Mesendoderm (in vitro differentiated cells): Measurements from ENCODE around the gene COL4A5.

ENCODE experiments used
- DNase-seq: peaks from one replicate; pipeline ENCODE4 v3.0.0; 2013
- H2AK5ac ChIP-seq: 2 replicates; pipeline ENCODE4 v1.6.1; 2013; ENCODE audit warnings: low read length, inconsistent platforms
- H2BK120ac ChIP-seq: 2 replicates; pipeline ENCODE4 v1.6.1; 2013; ENCODE audit warnings: low read depth, mild to moderate bottlenecking, low read length, moderate library complexity, mixed read lengths
- H2BK15ac ChIP-seq: replicated peaks from 2 replicates; pipeline ENCODE4 v1.6.1; 2013; ENCODE audit warnings: low read depth, mild to moderate bottlenecking, moderate library complexity
- H2BK5ac ChIP-seq: 2 replicates; pipeline ENCODE4 v1.6.1; 2013; ENCODE audit warnings: low read length, inconsistent platforms
- H3K18ac ChIP-seq: 2 replicates; pipeline ENCODE4 v1.6.1; 2013; ENCODE audit warnings: mild to moderate bottlenecking, low read length, mixed read lengths
- H3K23ac ChIP-seq: one replicate; pipeline ENCODE4 v1.6.1; 2013; ENCODE audit warnings: low read length
- H3K27ac ChIP-seq: 2 replicates; pipeline ENCODE4 v1.5.1; 2013; ENCODE audit warnings: low read depth, mild to moderate bottlenecking, inconsistent platforms, low read length, moderate library complexity
- H3K27me3 ChIP-seq: 2 replicates; pipeline ENCODE4 v1.6.1; 2013; ENCODE audit warnings: low read length, control low read depth, mild to moderate bottlenecking, inconsistent platforms; ENCODE audit not compliant: insufficient read depth, poor library complexity
- H3K36me3 ChIP-seq: 2 replicates; pipeline ENCODE4 v1.6.1; 2013; ENCODE audit warnings: low read length, inconsistent platforms; ENCODE audit not compliant: control insufficient read depth, insufficient read depth
- H3K4ac ChIP-seq: one replicate; pipeline ENCODE4 v1.6.1; 2013; ENCODE audit warnings: low read depth, mild to moderate bottlenecking, low read length, moderate library complexity
- H3K4me1 ChIP-seq: 2 replicates; pipeline ENCODE4 v1.6.1; 2013; ENCODE audit warnings: low read depth, low read length, inconsistent platforms; ENCODE audit not compliant: control insufficient read depth
- H3K4me2 ChIP-seq: 2 replicates; pipeline ENCODE4 v1.6.1; 2013; ENCODE audit warnings: low read length
- H3K4me3 ChIP-seq: 2 replicates; pipeline ENCODE4 v1.5.1; 2013; ENCODE audit warnings: mild to moderate bottlenecking, low read length
- H3K56ac ChIP-seq: one replicate; pipeline ENCODE4 v1.6.1; 2013; ENCODE audit warnings: low read length
- H3K79me1 ChIP-seq: 2 replicates; pipeline ENCODE4 v1.6.1; 2013; ENCODE audit warnings: low read length, inconsistent platforms
- H3K79me2 ChIP-seq: 2 replicates; pipeline ENCODE4 v1.6.1; 2013; ENCODE audit warnings: mild to moderate bottlenecking, low read length; ENCODE audit not compliant: control insufficient read depth, insufficient read depth
- H3K9ac ChIP-seq: 2 replicates; pipeline ENCODE4 v1.6.1; 2013; ENCODE audit warnings: low read length, inconsistent platforms
- H4K5ac ChIP-seq: one replicate; pipeline ENCODE4 v1.6.1; 2013; ENCODE audit warnings: low read length
- H4K8ac ChIP-seq: one replicate; pipeline ENCODE4 v1.6.1; 2013; ENCODE audit warnings: low read depth, mild to moderate bottlenecking, control low read depth, low read length, moderate library complexity
- WGBS: extraction: QIAGEN DNeasy Blood & Tissue Kit; methylation state at CpG from one replicate; pipeline ENCODE4 v1.1.7; 2013; ENCODE audit warnings: low lambda C conversion rate, missing lambda C conversion rate; ENCODE audit not compliant: insufficient coverage; ENCODE audit errors: extremely low coverage; 5-methylcytosine and 5-hydroxymethylcytosine counted together

The COL4A5 gene

DNA sequence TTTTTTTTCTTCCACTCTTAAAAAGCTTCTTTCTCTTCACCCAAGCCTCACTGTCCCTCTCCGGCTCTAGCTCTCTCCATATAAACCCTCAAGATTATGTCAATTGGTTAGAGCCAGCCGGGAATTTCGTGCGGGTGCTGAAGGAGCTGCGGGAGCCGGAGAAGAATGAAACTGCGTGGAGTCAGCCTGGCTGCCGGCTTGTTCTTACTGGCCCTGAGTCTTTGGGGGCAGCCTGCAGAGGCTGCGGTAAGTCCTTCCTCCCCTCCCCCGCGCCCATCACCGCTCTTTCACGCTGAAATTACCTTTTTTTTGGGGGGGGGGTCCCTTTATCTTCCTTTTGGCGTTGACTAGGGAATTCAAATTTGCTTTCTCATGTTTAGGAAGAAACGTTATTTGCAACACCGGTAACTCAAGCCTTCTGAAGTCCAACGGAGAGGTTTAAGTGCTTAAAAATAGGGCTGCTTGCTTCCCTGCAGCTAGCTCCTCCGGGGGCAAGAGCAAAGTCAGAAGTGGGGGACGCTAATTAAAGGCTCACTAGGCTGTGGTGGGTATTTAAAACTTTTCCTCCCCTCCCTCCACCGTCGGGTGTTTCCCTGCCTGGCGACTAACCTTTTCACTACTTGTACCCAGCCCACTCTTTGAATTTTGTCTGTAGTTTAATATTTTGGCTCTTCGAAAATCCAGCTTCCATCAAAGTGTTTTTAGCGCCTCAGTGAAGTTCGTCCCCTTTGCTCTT, 491 bp downstream of the COL4A5 start:
- peak overlapping the region; percentile 96 for H3K56ac ChIP-seq
- no peaks in the 10 kb centered on the region for H3K36me3 ChIP-seq
- H3K4ac ChIP-seq, result peak overlapping the region; percentile 91
- no peaks in the 10 kb centered on the region for H3K4me1 ChIP-seq
- peak overlapping the region; percentile 51 for H2BK120ac ChIP-seq
- H3K9ac ChIP-seq, result peak overlapping the region; percentile 81
- H4K8ac ChIP-seq, result no peak overlapping the region
- DNase-seq, result no peak
- no peak overlapping the region for H2BK15ac ChIP-seq
- no peaks in the 10 kb centered on the region for H3K79me1 ChIP-seq
- H3K23ac ChIP-seq, result no peak overlapping the region
- no peaks in the 10 kb centered on the region for H3K27me3 ChIP-seq
- H3K18ac ChIP-seq, result peak overlapping the region; percentile 90
- H3K79me2 ChIP-seq, result peaks cover 7% of the 10 kb centered on the region
- WGBS, result no CpG with 5 or more reads among the region's 25 CpGs
- H3K27ac ChIP-seq, result peak overlapping the region; percentile 81
- H3K4me3 ChIP-seq, result peak overlapping the region; percentile 77
- peak overlapping the region; percentile 19 for H3K4me2 ChIP-seq
- H4K5ac ChIP-seq, result no peak overlapping the region
- no peak overlapping the region for H2AK5ac ChIP-seq
- no peak overlapping the region for H2BK5ac ChIP-seq

DNA sequence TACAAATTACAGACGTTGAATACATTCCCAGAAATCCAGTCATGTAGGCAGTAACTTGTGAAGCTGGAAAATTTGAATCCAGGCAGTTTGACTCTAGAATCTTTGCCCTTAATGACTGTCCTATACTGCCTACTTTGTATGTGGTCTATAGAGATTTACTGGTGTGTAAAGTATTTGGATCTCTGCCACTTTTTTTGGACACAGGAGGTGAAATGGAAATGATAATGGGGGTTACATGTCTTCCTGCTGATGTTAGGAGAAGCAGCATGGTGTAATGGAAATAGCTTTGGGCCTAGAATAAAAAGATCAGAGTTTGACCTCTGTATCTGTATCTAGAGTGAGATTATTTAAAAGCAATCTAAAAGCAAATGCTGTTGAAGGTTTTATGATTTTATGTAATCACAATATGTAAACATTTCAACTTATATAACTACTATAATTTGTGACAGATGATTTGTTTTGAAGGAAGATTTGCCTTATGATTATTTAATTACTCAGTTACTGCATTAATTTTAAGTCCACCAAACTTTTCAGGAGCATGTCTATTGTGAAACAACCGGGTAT, 3.3 kb downstream of the COL4A5 start:
- no CpG with 5 or more reads among the region's 2 CpGs for WGBS
- Histone ChIP-seq H3K79me1 (no peaks in the 10 kb centered on the region), H2BK120ac (no peak overlapping the region), H3K79me2 (peaks cover 7% of the 10 kb centered on the region), H3K4me1 (no peaks in the 10 kb centered on the region), H3K4me3 (no peak overlapping the region), H4K8ac (no peak overlapping the region), H3K56ac (peak overlapping the region; percentile 15), H2BK5ac (no peak overlapping the region), H2BK15ac (no peak overlapping the region), H3K27ac (no peak overlapping the region), H3K18ac (no peak overlapping the region), H3K23ac (no peak overlapping the region), H3K4ac (no peak overlapping the region), H3K4me2 (no peak overlapping the region), H3K27me3 (no peaks in the 10 kb centered on the region), H3K9ac (peak overlapping the region; percentile 21), H2AK5ac (no peak overlapping the region), H4K5ac (no peak overlapping the region), H3K36me3 (no peaks in the 10 kb centered on the region)
- DNase-seq, result no peak

DNA sequence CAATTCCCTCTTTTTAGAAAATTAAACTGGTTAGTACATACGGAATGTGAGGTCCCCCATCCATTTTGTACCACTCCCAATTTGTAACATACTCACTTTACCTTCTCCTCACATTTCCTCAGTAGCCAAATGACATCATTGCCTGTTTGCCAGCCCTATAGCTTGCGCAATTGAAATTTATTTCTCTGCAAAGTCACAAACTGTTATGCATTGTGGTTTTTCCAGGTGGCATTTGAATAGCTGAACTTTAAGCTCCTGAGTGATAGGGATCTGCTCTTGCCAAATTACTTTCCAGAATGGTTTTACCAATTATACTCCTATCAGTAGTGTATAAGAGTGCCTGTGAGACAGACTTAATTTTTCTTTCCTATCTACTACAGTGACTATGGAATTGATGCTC, 7.7 kb downstream of the COL4A5 start:
- no peak overlapping the region for H2AK5ac ChIP-seq
- no peak overlapping the region for H3K4me2 ChIP-seq
- no peak overlapping the region for H2BK120ac ChIP-seq
- H3K56ac ChIP-seq, result no peak overlapping the region
- no peak overlapping the region for H3K23ac ChIP-seq
- H4K5ac ChIP-seq, result no peak overlapping the region
- no peak overlapping the region for H3K27ac ChIP-seq
- no CpG with 5 or more reads among the region's 2 CpGs for whole genome bisulfite sequencing
- H3K4me3 ChIP-seq, result no peak overlapping the region
- H3K79me1 ChIP-seq, result no peaks in the 10 kb centered on the region
- no peak overlapping the region for H3K18ac ChIP-seq
- no peaks in the 10 kb centered on the region for H3K27me3 ChIP-seq
- H4K8ac ChIP-seq, result no peak overlapping the region
- no peak overlapping the region for H3K4ac ChIP-seq
- H3K9ac ChIP-seq, result no peak overlapping the region
- no peaks in the 10 kb centered on the region for H3K4me1 ChIP-seq
- no peak for DNase-seq
- H3K36me3 ChIP-seq, result no peaks in the 10 kb centered on the region
- no peak overlapping the region for H2BK5ac ChIP-seq
- no peak overlapping the region for H2BK15ac ChIP-seq
- H3K79me2 ChIP-seq, result peaks cover 3% of the 10 kb centered on the region

- no peak overlapping the region for H4K5ac ChIP-seq
- no peak for DNase-seq
- no peaks in the 10 kb centered on the region for H3K4me1 ChIP-seq
- no peaks in the 10 kb centered on the region for H3K79me2 ChIP-seq
- no peak overlapping the region for H3K4ac ChIP-seq
- H3K27me3 ChIP-seq, result no peaks in the 10 kb centered on the region
- H2BK5ac ChIP-seq, result no peak overlapping the region
- H4K8ac ChIP-seq, result no peak overlapping the region
- H3K56ac ChIP-seq, result no peak overlapping the region
- WGBS, result 100% methylated on average over 1 of the region's 3 CpGs
- H2BK15ac ChIP-seq, result no peak overlapping the region
- H3K18ac ChIP-seq, result no peak overlapping the region
- no peak overlapping the region for H3K23ac ChIP-seq
- no peaks in the 10 kb centered on the region for H3K79me1 ChIP-seq
- H2BK120ac ChIP-seq, result no peak overlapping the region
- H3K27ac ChIP-seq, result no peak overlapping the region
- H2AK5ac ChIP-seq, result no peak overlapping the region
- H3K4me3 ChIP-seq, result no peak overlapping the region
- H3K4me2 ChIP-seq, result no peak overlapping the region
- H3K9ac ChIP-seq, result no peak overlapping the region
- H3K36me3 ChIP-seq, result no peaks in the 10 kb centered on the region
These were observed 14.2 kb downstream of the COL4A5 start for GRCh38 chrX:108453841-108454240.

GRCh38 chrX:108456971-108457477, 17.4 kb downstream of the COL4A5 start:
- H2BK5ac ChIP-seq, result no peak overlapping the region
- no peak overlapping the region for H3K9ac ChIP-seq
- H3K79me2 ChIP-seq, result no peaks in the 10 kb centered on the region
- H3K27me3 ChIP-seq, result no peaks in the 10 kb centered on the region
- H3K4me3 ChIP-seq, result no peak overlapping the region
- no peak overlapping the region for H4K8ac ChIP-seq
- H2BK15ac ChIP-seq, result no peak overlapping the region
- WGBS, result no CpG with 5 or more reads among the region's 4 CpGs
- H3K56ac ChIP-seq, result no peak overlapping the region
- H3K4me2 ChIP-seq, result no peak overlapping the region
- DNase-seq, result no peak
- no peak overlapping the region for H3K4ac ChIP-seq
- no peaks in the 10 kb centered on the region for H3K36me3 ChIP-seq
- no peaks in the 10 kb centered on the region for H3K4me1 ChIP-seq
- no peak overlapping the region for H3K23ac ChIP-seq
- no peak overlapping the region for H3K18ac ChIP-seq
- no peaks in the 10 kb centered on the region for H3K79me1 ChIP-seq
- no peak overlapping the region for H2BK120ac ChIP-seq
- H3K27ac ChIP-seq, result no peak overlapping the region
- no peak overlapping the region for H4K5ac ChIP-seq
- no peak overlapping the region for H2AK5ac ChIP-seq
